SK-N-MC (cell line): ENCODE measurements around the gene VPS26C.

Source experiments
- DNase-seq: peaks from one replicate; pipeline ENCODE4 v3.0.0-alpha.2; 2011; ENCODE audit warnings: low read depth, low spot score
- H3K27ac ChIP-seq: fragments of 200-600 bp; sonication (generic); 2 replicates; pipeline ENCODE4 v1.5.1; 2016; ENCODE audit warnings: mixed run types
- H3K36me3 ChIP-seq: fragments of 200-600 bp; sonication (generic); 2 replicates; pipeline ENCODE4 v1.6.1; 2017; ENCODE audit warnings: antibody characterized with exemption, low read length, mixed read lengths; ENCODE audit not compliant: insufficient read depth
- H3K4me3 ChIP-seq: fragments of 200-600 bp; sonication (generic); 2 replicates; pipeline ENCODE4 v1.5.1; 2016
- H3K9ac ChIP-seq: fragments of 200-600 bp; sonication (generic); 2 replicates; pipeline ENCODE4 v1.8.0; 2017; ENCODE audit warnings: mixed run types, mixed read lengths; ENCODE audit not compliant: insufficient read length
- H3K9me3 ChIP-seq: fragments of 200-600 bp; sonication (generic); 2 replicates; pipeline ENCODE4 v1.6.1; 2017; ENCODE audit warnings: low read depth, mild to moderate bottlenecking, antibody characterized with exemption, low read length, moderate library complexity, mixed read lengths
- EZH2 ChIP-seq: fragments of 200-600 bp; sonication (generic); IDR thresholded peaks from one replicate; pipeline ENCODE4 v1.6.1; 2017; ENCODE audit warnings: antibody characterized with exemption
- FOXP2 ChIP-seq: optimal IDR thresholded peaks from 2 replicates; pipeline ENCODE3; 2011; ENCODE audit warnings: mild to moderate bottlenecking, moderate library complexity; ENCODE audit not compliant: insufficient read depth; ENCODE audit errors: extremely low read length, control extremely low read depth
- POLR2AphosphoS5 ChIP-seq: IDR thresholded peaks from 2 replicates; pipeline ENCODE4 v1.6.1; 2012; ENCODE audit warnings: mild to moderate bottlenecking, low read depth, low read length, borderline replicate concordance

Gene VPS26C

DNA sequence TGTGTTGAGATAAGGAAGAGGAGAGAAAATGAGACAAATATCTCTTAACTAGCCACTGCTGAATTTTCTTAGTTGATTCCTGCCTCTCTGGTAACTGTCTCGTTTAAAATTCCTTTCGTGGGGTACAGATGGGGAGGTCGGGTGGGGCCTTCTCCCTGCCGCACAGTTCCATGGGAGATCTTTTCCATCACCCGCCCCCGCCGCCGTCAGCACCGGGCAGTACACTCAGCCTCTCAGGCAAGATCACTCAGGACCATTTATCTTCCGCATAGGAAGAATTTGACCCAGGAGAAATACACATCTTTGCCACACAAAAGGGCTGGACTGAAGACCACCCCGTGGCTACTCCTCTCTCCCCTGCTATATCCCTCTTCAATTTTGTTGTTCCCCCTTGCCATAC, 2.3 kb upstream of the VPS26C start:
- H3K36me3 ChIP-seq: no peaks in the 10 kb centered on the region
- H3K4me3 ChIP-seq: no peak overlapping the region
- no peak overlapping the region for H3K27ac ChIP-seq
- H3K9me3 ChIP-seq: no peaks in the 10 kb centered on the region
- no peak for DNase-seq
- TF ChIP-seq FOXP2 (no peak), POLR2AphosphoS5 (no peak), EZH2 (no peak)
- H3K9ac ChIP-seq: no peak overlapping the region

DNA sequence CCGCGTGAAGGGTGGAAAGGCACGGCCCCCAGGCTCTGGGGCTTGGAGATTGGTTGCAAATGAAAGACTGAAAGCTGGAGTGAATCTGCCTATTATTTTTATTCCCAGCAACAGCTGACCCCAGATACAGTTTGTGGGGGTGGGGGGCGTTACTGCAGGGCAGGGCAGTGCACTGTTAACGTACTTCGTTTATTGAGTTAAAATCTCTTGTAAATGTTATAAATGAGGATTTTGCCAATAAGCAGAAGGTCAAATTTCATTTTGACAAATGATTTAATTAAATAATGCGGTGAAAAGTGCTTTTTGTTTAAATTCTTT, 1.0 kb upstream of the VPS26C start:
- H3K36me3 ChIP-seq: no peaks in the 10 kb centered on the region
- peak overlapping the region; percentile 99 for H3K9ac ChIP-seq
- H3K27ac ChIP-seq: peak overlapping the region; percentile 98
- no peak for DNase-seq
- peak overlapping the region; percentile 91 for H3K4me3 ChIP-seq
- TF ChIP-seq EZH2 (no peak), POLR2AphosphoS5 (no peak)
- no peaks in the 10 kb centered on the region for H3K9me3 ChIP-seq

- Histone ChIP-seq H3K27ac (no peak overlapping the region; the same call in 1 of the 2 replicates), H3K36me3 (no peaks in the 10 kb centered on the region), H3K4me3 (peak overlapping the region; percentile 91), H3K9me3 (no peaks in the 10 kb centered on the region), H3K9ac (peak overlapping the region; percentile 99)
- TF ChIP-seq FOXP2 (no peak), POLR2AphosphoS5 (no peak), EZH2 (no peak)
- DNase-seq: no peak
Measured at GRCh38 chr21:37266515-37267221, 466 bp downstream of the VPS26C start.

DNA sequence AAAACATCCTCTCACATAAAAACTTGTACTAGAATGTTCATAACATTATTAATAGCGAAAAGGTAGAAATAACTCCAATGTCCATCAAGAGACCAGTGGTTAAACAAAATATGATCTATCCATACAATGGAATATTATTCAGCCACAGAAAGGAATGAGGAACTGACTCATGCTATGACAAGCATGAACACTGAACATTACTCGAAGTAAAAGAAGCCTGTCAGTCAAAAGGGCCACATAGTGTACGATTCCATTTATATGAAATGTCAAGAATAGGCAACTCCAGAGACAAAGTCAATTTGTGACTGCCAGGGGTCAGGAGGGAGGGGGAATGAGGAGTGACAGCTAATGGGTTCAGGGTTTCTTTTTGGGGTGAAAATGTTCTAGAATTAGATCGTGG, 2.3 kb downstream of the VPS26C start:
- TF ChIP-seq POLR2AphosphoS5 (no peak), FOXP2 (no peak), EZH2 (no peak)
- no peak overlapping the region for H3K9ac ChIP-seq
- H3K36me3 ChIP-seq: no peaks in the 10 kb centered on the region
- no peaks in the 10 kb centered on the region for H3K9me3 ChIP-seq
- H3K4me3 ChIP-seq: no peak overlapping the region
- DNase-seq: no peak
- H3K27ac ChIP-seq: no peak overlapping the region

- no peaks in the 10 kb centered on the region for H3K9me3 ChIP-seq
- H3K9ac ChIP-seq: no peak overlapping the region
- no peak for TF ChIP-seq FOXP2
- no peak for TF ChIP-seq POLR2AphosphoS5
- TF ChIP-seq EZH2: no peak
- H3K4me3 ChIP-seq: no peak overlapping the region
- no peaks in the 10 kb centered on the region for H3K36me3 ChIP-seq
- H3K27ac ChIP-seq: no peak overlapping the region
- DNase-seq: no peak
Measured at GRCh38 chr21:37263827-37264600, 3.1 kb downstream of the VPS26C start.

DNA sequence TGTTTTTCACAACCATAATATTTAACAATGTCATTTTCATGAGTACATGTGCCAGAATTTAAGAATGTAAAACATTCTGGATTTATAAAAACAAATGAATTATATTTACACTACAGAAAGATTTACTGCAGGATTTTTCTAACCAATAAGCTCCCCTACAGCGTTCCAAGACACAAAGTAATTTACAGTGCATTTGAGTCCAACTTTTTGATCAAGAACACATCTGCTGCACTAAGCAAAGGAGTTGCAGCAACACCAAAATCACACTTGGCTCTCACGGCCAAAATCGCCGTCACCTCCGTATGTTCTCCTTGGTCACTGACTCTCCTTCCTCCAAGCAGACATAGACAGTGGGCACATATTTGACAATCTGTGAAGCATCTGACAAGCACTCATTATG, 7.7 kb downstream of the VPS26C start:
- no peak overlapping the region for H3K9ac ChIP-seq
- no peak overlapping the region for H3K4me3 ChIP-seq
- no peaks in the 10 kb centered on the region for H3K36me3 ChIP-seq
- H3K27ac ChIP-seq: no peak overlapping the region
- DNase-seq: no peak
- TF ChIP-seq FOXP2 (no peak), EZH2 (no peak), POLR2AphosphoS5 (no peak)
- no peaks in the 10 kb centered on the region for H3K9me3 ChIP-seq

GRCh38 chr21:37257967-37258877, 8.9 kb downstream of the VPS26C start:
- peak; percentile 55; the same call in 1 of the 2 replicates for TF ChIP-seq POLR2AphosphoS5
- no peak for TF ChIP-seq EZH2
- DNase-seq: no peak

GRCh38 chr21:37257511-37257966, 9.6 kb downstream of the VPS26C start:
- Histone ChIP-seq H3K4me3 (peak overlapping the region; percentile 67), H3K27ac (no peak overlapping the region), H3K9me3 (no peaks in the 10 kb centered on the region), H3K9ac (no peak overlapping the region), H3K36me3 (no peaks in the 10 kb centered on the region)
- DNase-seq: no peak
- TF ChIP-seq EZH2 (no peak), POLR2AphosphoS5 (no peak), FOXP2 (no peak)

More at GRCh38 chr21:37257967-37258877, 8.9 kb downstream of the VPS26C start:
- Histone ChIP-seq H3K4me3 (peak overlapping the region; percentile 67), H3K36me3 (no peaks in the 10 kb centered on the region), H3K9ac (no peak overlapping the region), H3K9me3 (no peaks in the 10 kb centered on the region), H3K27ac (no peak overlapping the region)
